Spleen (tissue), 11 donors: ENCODE data around the gene TRAPPC11. TPM values are rescaled to one million over a fixed set of nuclear protein-coding genes. Genes with fewer than 3 reads are reported as not detected.

ENCODE experiments used
- DNase-seq: peaks from one replicate; pipeline ENCODE4 v3.0.0-alpha.2; 2020
- H3K27ac ChIP-seq, 8 donors: fragments of 200-600 bp; sonication (generic) in 7 of 8; 1 replicate in 4 of 8; 2 replicates in 4 of 8; pipeline versions ENCODE4 v1.5.0 to v1.8.0; 2016 to 2021; ENCODE audit warnings: inconsistent platforms in 4 of 8, mild to moderate bottlenecking in 4 of 8, moderate library complexity in 1 of 8
- H3K27me3 ChIP-seq, 7 donors: fragments of 200-600 bp; sonication (generic) in 6 of 7; replicated peaks in 1 of 7; 1 replicate in 4 of 7; 2 replicates in 3 of 7; pipeline versions ENCODE4 v1.5.0 to v1.8.0; 2016 to 2021; ENCODE audit warnings: inconsistent platforms in 3 of 7, mild to moderate bottlenecking in 1 of 7
- H3K36me3 ChIP-seq, 6 donors: fragments of 200-600 bp; sonication (generic) in 5 of 6; 1 replicate in 4 of 6; 2 replicates in 2 of 6; pipeline versions ENCODE4 v1.5.0 to v1.8.0; 2016 to 2021; ENCODE audit warnings: inconsistent platforms in 2 of 6
- H3K4me1 ChIP-seq, 6 donors: fragments of 200-600 bp; sonication (generic) in 5 of 6; 1 replicate in 3 of 6; 2 replicates in 3 of 6; pipeline versions ENCODE4 v1.5.0 to v1.8.0; 2016 to 2021; ENCODE audit warnings: inconsistent platforms in 3 of 6
- H3K4me3 ChIP-seq, 8 donors: fragments of 200-600 bp; sonication (generic) in 7 of 8; 1 replicate in 4 of 8; 2 replicates in 4 of 8; pipeline versions ENCODE4 v1.5.0 to v1.8.0; 2016 to 2021; ENCODE audit warnings: inconsistent platforms in 4 of 8, mild to moderate bottlenecking in 4 of 8, moderate library complexity in 2 of 8
- H3K9me3 ChIP-seq, 8 donors: fragments of 200-600 bp; sonication (generic) in 7 of 8; 1 replicate in 4 of 8; 2 replicates in 4 of 8; pipeline versions ENCODE4 v1.5.0 to v1.8.0; 2016 to 2021; ENCODE audit warnings: inconsistent platforms in 4 of 8
- CTCF ChIP-seq, 11 experiments: fragments of 200-600 bp in 7 of 11; fragments of 450-650 bp in 4 of 11; sonication (generic) in 4 of 11; IDR thresholded peaks in 8 of 11; conservative IDR thresholded peaks in 3 of 11; 1 replicate in 7 of 11; 2 replicates in 4 of 11; pipeline versions ENCODE4 v1.4.0 to v1.8.0; 2016 to 2021; ENCODE audit warnings: antibody characterized with exemption in 11 of 11, inconsistent platforms in 4 of 11, mild to moderate bottlenecking in 1 of 11
- POLR2A ChIP-seq, 3 donors: fragments of 450-650 bp; IDR thresholded peaks; one replicate each; pipeline ENCODE4 v1.5.1; 2017; ENCODE audit warnings: antibody characterized with exemption in 3 of 3, mild to moderate bottlenecking in 1 of 3
- POLR2AphosphoS5 ChIP-seq, 3 donors: sonication (generic); formaldehyde crosslinking; IDR thresholded peaks; one replicate each; pipeline ENCODE4 v1.5.1; 2017; ENCODE audit warnings: antibody characterized with exemption in 3 of 3
- WGBS, 5 donors: extraction: QIAGEN DNeasy Blood & Tissue Kit in 3 of 5; methylation state at CpG; one replicate each; pipeline versions ENCODE4 v1.1.5 to v1.1.7; 2013 to 2018; 5-methylcytosine and 5-hydroxymethylcytosine counted together
- intact Hi-C: fragments of 100-400 bp; cut with DNase I; formaldehyde crosslinking; loops from one replicate; pipeline ENCODE4 v1.15.0; 2023; ENCODE audit warnings: low total_unique reads
- polyA plus RNA-seq, 3 donors: library from polyadenylated mRNA; stranded (reverse); fragments of 200-250 nt; gene quantifications; one replicate each; pipeline ENCODE4 v1.2.1, GENCODE V29; 2013
- total RNA-seq, 7 donors: library from RNA; depleted of rRNA in 3 of 7; stranded (reverse); fragments of >200 nt in 3 of 7; fragmentation: NEBNext Ultra II Directional in 4 of 7; extraction: Animal tissue kit (Norgen Biotek cat#: 25700) in 4 of 7; gene quantifications; one replicate each; pipeline versions ENCODE4 v1.1.0 to v1.2.1, GENCODE V29; 2016 to 2021
- donor health status: healthy with polysubstance abuse.
- donor health status: DM: no; HTN: no; CAD: no; lungs with moderate emphysema.
- donor health status: DM: no; HTN: no; CAD: no.
- donor health status: Bipolar disorder and iron deficiency.
- donor health status: healthy.
- donor health status: DM: no; HTN: no; CAD: no.
- donor health status: DM: yes; HTN: yes; CAD: no.

Gene TRAPPC11
- total and polyA plus RNA-seq, 10 donors: 14.3 to 72.2 (median 42.3) TPM

GRCh38 chr4:183637461-183637860 lies 21.6 kb upstream of the TRAPPC11 start:
- 72 to 77% (median 74%) methylated on average over 3 of the region's 3 CpGs for WGBS, 5 donors
- Histone ChIP-seq H3K36me3 (peaks cover 0 to 11% (median 2%) of the 10 kb centered on the region in 6 donors), H3K4me3 (no peak overlapping the region), H3K4me1 (no peaks in the 10 kb centered on the region), H3K9me3 (no peaks in the 10 kb centered on the region), H3K27me3 (no peaks in the 10 kb centered on the region), H3K27ac (no peak overlapping the region)
- TF ChIP-seq POLR2A (IDR thresholded peaks at IDR 0.05): no peak
- no peak for TF ChIP-seq CTCF (IDR thresholded peaks at IDR 0.05 in 8 of 11, conservative IDR thresholded peaks at IDR 0.05 in 3 of 11)
- TF ChIP-seq POLR2AphosphoS5 (IDR thresholded peaks at IDR 0.05): no peak
- DNase-seq: no peak
- intact Hi-C loops: no loop called here

- Histone ChIP-seq H3K27ac (no peak overlapping the region), H3K4me3 (no peak overlapping the region), H3K4me1 (no peaks in the 10 kb centered on the region), H3K36me3 (peaks cover 0 to 21% (median 5%) of the 10 kb centered on the region in 6 donors), H3K9me3 (no peaks in the 10 kb centered on the region), H3K27me3 (no peaks in the 10 kb centered on the region)
- WGBS, 5 donors: 92 to 96% (median 95%) methylated on average over 5 of the region's 5 CpGs
- DNase-seq: no peak
- TF ChIP-seq POLR2A (IDR thresholded peaks at IDR 0.05): no peak
- no peak for TF ChIP-seq POLR2AphosphoS5 (IDR thresholded peaks at IDR 0.05)
- intact Hi-C loops: no loop called here
These were observed 20.7 kb upstream of the TRAPPC11 start for GRCh38 chr4:183638436-183638835.

GRCh38 chr4:183639291-183639690 lies 19.8 kb upstream of the TRAPPC11 start:
- peaks cover 0 to 29% (median 12%) of the 10 kb centered on the region in 6 donors for H3K36me3 ChIP-seq
- no peak for DNase-seq
- TF ChIP-seq POLR2AphosphoS5 (IDR thresholded peaks at IDR 0.05) (no peak), POLR2A (IDR thresholded peaks at IDR 0.05) (no peak), CTCF (IDR thresholded peaks at IDR 0.05 in 8 of 11, conservative IDR thresholded peaks at IDR 0.05 in 3 of 11) (no peak)
- H3K27ac ChIP-seq: no peak overlapping the region
- H3K4me3 ChIP-seq: no peak overlapping the region
- no peaks in the 10 kb centered on the region for H3K9me3 ChIP-seq
- intact Hi-C loops: no loop called here
- H3K27me3 ChIP-seq: no peaks in the 10 kb centered on the region
- H3K4me1 ChIP-seq: no peaks in the 10 kb centered on the region
- WGBS, 5 donors: 79 to 96% (median 81%) methylated on average over 3 of the region's 3 CpGs

- DNase-seq: no peak
- H3K27me3 ChIP-seq: no peaks in the 10 kb centered on the region
- no peaks in the 10 kb centered on the region for H3K4me1 ChIP-seq
- TF ChIP-seq POLR2A (IDR thresholded peaks at IDR 0.05) (no peak), CTCF (IDR thresholded peaks at IDR 0.05 in 8 of 11, conservative IDR thresholded peaks at IDR 0.05 in 3 of 11) (no peak), POLR2AphosphoS5 (IDR thresholded peaks at IDR 0.05) (no peak)
- H3K36me3 ChIP-seq: peaks cover 0 to 90% (median 55%) of the 10 kb centered on the region in 6 donors
- H3K27ac ChIP-seq: no peak overlapping the region
- no peaks in the 10 kb centered on the region for H3K9me3 ChIP-seq
- no peak overlapping the region for H3K4me3 ChIP-seq
- WGBS, 5 donors: 89 to 94% (median 91%) methylated on average over 7 of the region's 7 CpGs
- intact Hi-C loops: no loop called here
These were observed 13.8 kb upstream of the TRAPPC11 start for GRCh38 chr4:183645326-183645725.

- H3K27ac ChIP-seq: no peak overlapping the region
- intact Hi-C loops: loop anchor here (10.0 kb wide), 1 partner anchor 153 kb away; the partner anchor contains the start of gene ING2
- H3K36me3 ChIP-seq: peaks cover 0 to 32% (median 5%) of the 10 kb centered on the region in 6 donors
- H3K9me3 ChIP-seq: no peaks in the 10 kb centered on the region
- peak overlapping the region in 2 of 8 donors; percentile 82 to 91 for H3K4me3 ChIP-seq
- H3K4me1 ChIP-seq: peaks cover 26 to 54% (median 33%) of the 10 kb centered on the region in 6 donors
- no peaks in the 10 kb centered on the region for H3K27me3 ChIP-seq
- 49 to 66% (median 64%) methylated on average over 3 of the region's 3 CpGs for WGBS, 5 donors
- TF ChIP-seq POLR2A (IDR thresholded peaks at IDR 0.05) (no peak), POLR2AphosphoS5 (IDR thresholded peaks at IDR 0.05) (no peak), CTCF (IDR thresholded peaks at IDR 0.05 in 8 of 11, conservative IDR thresholded peaks at IDR 0.05 in 3 of 11) (no peak)
- no peak for DNase-seq
These were observed 1.5 kb upstream of the TRAPPC11 start for GRCh38 chr4:183657564-183657963.
